Endothelial cell of umbilical vein (primary cell): ENCODE measurements around the gene RABEP2. TPM values are rescaled to one million over a fixed set of nuclear protein-coding genes. Genes with fewer than 3 reads are reported as not detected.

ENCODE experiments used
- BruUV-seq: library from RNA; stranded (reverse); fragments of 400-500 nt; replicated peaks from 2 replicates; lab custom pipeline; 2021; lab: Mats Ljungman, UMichigan
- CTCF ChIA-PET: fragments of 300-600, 350-600 bp; sonication (Branson Sonifier 250); formaldehyde crosslinking; loops from one replicate; lab custom pipeline; 2021; ENCODE audit warnings: antibody characterized with exemption, inconsistent platforms; lab: Charles Lee
- POLR2A ChIA-PET: fragments of 300-600, 350-600 bp; sonication (Branson Sonifier 250); formaldehyde crosslinking; loops from one replicate; lab custom pipeline; 2021; ENCODE audit warnings: antibody characterized with exemption, inconsistent platforms; lab: Charles Lee
- DNase-seq: peaks from one replicate; pipeline ENCODE4 v3.0.0-alpha.2; 2011; ENCODE audit warnings: low read depth, low spot score
- FAIRE-seq: peaks from 2 replicates; lab custom pipeline; 2011; peaks lifted over from hg19 to GRCh38; lab: Jason Lieb, UNC
- H2AFZ ChIP-seq: 2 replicates; pipeline ENCODE4 v1.6.0; 2012; ENCODE audit warnings: low read depth, low read length, control low read depth, inconsistent platforms
- H3K27ac ChIP-seq: 2 replicates; pipeline ENCODE4 v1.5.1; 2011; ENCODE audit warnings: low read depth, mild to moderate bottlenecking, control low read depth, low read length, moderate library complexity; ENCODE audit not compliant: insufficient read depth
- H3K27me3 ChIP-seq, 2 experiments: 2 replicates each; pipeline versions ENCODE4 v1.6.0 to v1.6.1; 2011; ENCODE audit warnings: low read length in 2 of 2, mixed read lengths in 1 of 2; ENCODE audit not compliant: control insufficient read depth in 2 of 2, insufficient read depth in 2 of 2
- H3K36me3 ChIP-seq, 2 experiments: 2 replicates in 1 of 2; 3 replicates in 1 of 2; pipeline ENCODE4 v1.5.1; 2011; ENCODE audit warnings: low read length in 2 of 2, mild to moderate bottlenecking in 1 of 2, moderate library complexity in 1 of 2; ENCODE audit not compliant: control insufficient read depth in 2 of 2, insufficient read depth in 2 of 2; ENCODE audit errors: extremely low read depth in 1 of 2
- H3K4me1 ChIP-seq: 3 replicates; pipeline ENCODE4 v1.5.1; 2011; ENCODE audit warnings: mild to moderate bottlenecking, low read length; ENCODE audit not compliant: control insufficient read depth, insufficient read depth; ENCODE audit errors: extremely low read depth
- H3K4me2 ChIP-seq: 2 replicates; pipeline ENCODE4 v1.6.1; 2011; ENCODE audit warnings: low read length, control low read depth, mixed read lengths; ENCODE audit not compliant: insufficient read depth
- H3K4me3 ChIP-seq, 3 experiments: fragments of 200-600 bp in 1 of 3; sonication (generic), shearing (Covaris generic) in 1 of 3; replicated peaks in 1 of 3; 2 replicates each; pipeline ENCODE4 v1.5.1; 2011 to 2016; ENCODE audit warnings: control low read depth in 3 of 3, low read length in 3 of 3, mild to moderate bottlenecking in 2 of 3, inconsistent platforms in 1 of 3, low read depth in 1 of 3, moderate library complexity in 1 of 3; ENCODE audit not compliant: insufficient read depth in 1 of 3
- H3K79me2 ChIP-seq: 2 replicates; pipeline ENCODE4 v1.6.0; 2012; ENCODE audit warnings: low read length, inconsistent platforms; ENCODE audit not compliant: control insufficient read depth, insufficient read depth
- H3K9ac ChIP-seq: replicated peaks from 2 replicates; pipeline ENCODE3; 2011; ENCODE audit warnings: low read length, control low read depth; ENCODE audit not compliant: insufficient read depth; ENCODE audit errors: extremely low read depth
- H3K9me1 ChIP-seq: replicated peaks from 3 replicates; pipeline ENCODE4 v1.6.0; 2011; ENCODE audit warnings: mild to moderate bottlenecking, low read length; ENCODE audit not compliant: control insufficient read depth, insufficient read depth; ENCODE audit errors: extremely low read depth
- H3K9me3 ChIP-seq: replicated peaks from 2 replicates; pipeline ENCODE4 v1.5.1; 2012; ENCODE audit warnings: low read length, inconsistent platforms; ENCODE audit not compliant: control insufficient read depth, insufficient read depth
- H4K20me1 ChIP-seq: replicated peaks from 2 replicates; pipeline ENCODE3; 2011; ENCODE audit warnings: mild to moderate bottlenecking, low read length; ENCODE audit not compliant: control insufficient read depth, insufficient read depth; ENCODE audit errors: extremely low read depth
- EZH2 ChIP-seq: IDR thresholded peaks from 2 replicates; pipeline ENCODE4 v1.6.1; 2012; ENCODE audit warnings: borderline replicate concordance, low read depth, mild to moderate bottlenecking, moderate library complexity, low read length, inconsistent platforms; ENCODE audit not compliant: severe bottlenecking
- FOS ChIP-seq: IDR thresholded peaks from 2 replicates; pipeline ENCODE4 v1.6.1; 2011; ENCODE audit warnings: mild to moderate bottlenecking, low read length, moderate library complexity, borderline replicate concordance; ENCODE audit not compliant: insufficient read depth
- GATA2 ChIP-seq: IDR thresholded peaks from 2 replicates; pipeline ENCODE4 v1.7.0; 2011; ENCODE audit warnings: low read depth, mild to moderate bottlenecking, moderate library complexity, mixed read lengths, low read length; ENCODE audit not compliant: insufficient read length, insufficient read depth
- JUN ChIP-seq: IDR thresholded peaks from 2 replicates; pipeline ENCODE4 v1.6.1; 2011; ENCODE audit warnings: borderline replicate concordance, low read depth; ENCODE audit not compliant: insufficient read length, insufficient read depth
- MYC ChIP-seq: IDR thresholded peaks from one replicate; pipeline ENCODE4 v1.6.1; 2011; ENCODE audit warnings: mild to moderate bottlenecking, low read depth, low read length
- POLR2A ChIP-seq: IDR thresholded peaks from 2 replicates; pipeline ENCODE4 v1.6.1; 2012; ENCODE audit warnings: low read depth, mild to moderate bottlenecking, control low read depth, low read length
- POLR2AphosphoS5 ChIP-seq: IDR thresholded peaks from 2 replicates; pipeline ENCODE4 v1.6.1; 2012; ENCODE audit warnings: low read depth, mild to moderate bottlenecking, control low read depth, low read length, moderate library complexity; ENCODE audit not compliant: insufficient read depth
- dilution Hi-C: fragments of 300-500 bp; cut with MboI; formaldehyde crosslinking; loops from one replicate; pipeline ENCODE4 v1.15.0; 2019; ENCODE audit warnings: low sequenced_read_pairs; ENCODE audit not compliant: extremely low pct_ligation_motif_present
- intact Hi-C: fragments of 100-400 bp; cut with micrococcal nuclease; formaldehyde crosslinking; loops from one replicate; pipeline ENCODE4 v1.10.0; 2022
- polyA plus RNA-seq, 4 experiments: library from polyadenylated mRNA; depleted of rRNA in 3 of 4; stranded (reverse) in 3 of 4; unstranded in 1 of 4; fragments of >200 nt; gene quantifications; 2 replicates each; pipeline versions ENCODE4 v1.2.1 to v1.2.3, GENCODE V29; 2011 to 2012; ENCODE audit warnings: missing spikeins in 1 of 4
- total RNA-seq: library from RNA; stranded (reverse); gene quantifications from 2 replicates; pipeline ENCODE4 v1.2.3, GENCODE V29; 2021
- TF ChIP-seq, protein P1 (sequence below): IDR thresholded peaks from 2 replicates; pipeline ENCODE4 v1.6.1; 2011; ENCODE audit not compliant: insufficient read depth, insufficient read length
- TF ChIP-seq, protein P2 (sequence below), 2 donors: IDR thresholded peaks; 1 replicate in 1 of 2; 2 replicates in 1 of 2; pipeline ENCODE4 v1.5.1; 2011; ENCODE audit warnings: low read length in 2 of 2, mild to moderate bottlenecking in 2 of 2, moderate library complexity in 2 of 2, control low read depth in 1 of 2, inconsistent platforms in 1 of 2, low read depth in 1 of 2; ENCODE audit not compliant: insufficient read depth in 1 of 2; ENCODE audit errors: extremely low read depth in 1 of 2

RABEP2 gene
- total and polyA plus RNA-seq, 2 donors (not counting 3 experiments of a cell fraction or from before 2014, with no cell fraction given): 25.9 to 37.4 TPM

DNA sequence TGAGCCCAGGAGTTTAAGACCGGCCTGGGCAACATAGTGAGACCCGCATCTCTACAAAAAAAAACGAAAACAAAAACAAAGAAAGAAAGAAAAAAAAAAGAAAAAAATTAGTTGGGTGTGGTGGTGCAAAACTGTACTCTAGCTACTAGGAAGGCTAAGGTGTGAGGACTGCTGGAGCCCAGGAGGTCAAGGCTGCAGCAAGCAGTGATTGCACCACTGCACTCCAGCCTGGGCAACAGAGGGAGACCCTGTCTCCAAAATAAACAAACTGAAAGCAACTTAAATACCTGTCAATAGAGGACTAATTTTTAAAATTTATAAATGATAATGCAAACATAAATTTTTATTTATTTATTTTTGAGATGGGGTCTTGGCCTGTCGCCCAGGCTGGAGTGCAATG lies 29.4 kb downstream of the RABEP2 start:
- Histone ChIP-seq H2AFZ (no peak overlapping the region), H3K4me3 (no peak overlapping the region), H3K36me3 (no peaks in the 10 kb centered on the region), H3K9me3 (no peaks in the 10 kb centered on the region), H4K20me1 (no peaks in the 10 kb centered on the region), H3K9ac (no peak overlapping the region), H3K9me1 (no peaks in the 10 kb centered on the region), H3K4me1 (no peaks in the 10 kb centered on the region), H3K27me3 (no peaks in the 10 kb centered on the region), H3K27ac (no peak overlapping the region), H3K79me2 (no peaks in the 10 kb centered on the region), H3K4me2 (no peak overlapping the region)
- no peak for FAIRE-seq
- DNase-seq: no peak
- ChIA-PET POLR2A (no interaction called here), CTCF (no interaction called here)
- TF ChIP-seq EZH2 (no peak), GATA2 (no peak), MYC (no peak), JUN (no peak), POLR2A (no peak), FOS (no peak), POLR2AphosphoS5 (no peak)
- TF ChIP-seq, protein P1, sequence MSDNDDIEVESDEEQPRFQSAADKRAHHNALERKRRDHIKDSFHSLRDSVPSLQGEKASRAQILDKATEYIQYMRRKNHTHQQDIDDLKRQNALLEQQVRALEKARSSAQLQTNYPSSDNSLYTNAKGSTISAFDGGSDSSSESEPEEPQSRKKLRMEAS: no peak
- TF ChIP-seq, protein P2, sequence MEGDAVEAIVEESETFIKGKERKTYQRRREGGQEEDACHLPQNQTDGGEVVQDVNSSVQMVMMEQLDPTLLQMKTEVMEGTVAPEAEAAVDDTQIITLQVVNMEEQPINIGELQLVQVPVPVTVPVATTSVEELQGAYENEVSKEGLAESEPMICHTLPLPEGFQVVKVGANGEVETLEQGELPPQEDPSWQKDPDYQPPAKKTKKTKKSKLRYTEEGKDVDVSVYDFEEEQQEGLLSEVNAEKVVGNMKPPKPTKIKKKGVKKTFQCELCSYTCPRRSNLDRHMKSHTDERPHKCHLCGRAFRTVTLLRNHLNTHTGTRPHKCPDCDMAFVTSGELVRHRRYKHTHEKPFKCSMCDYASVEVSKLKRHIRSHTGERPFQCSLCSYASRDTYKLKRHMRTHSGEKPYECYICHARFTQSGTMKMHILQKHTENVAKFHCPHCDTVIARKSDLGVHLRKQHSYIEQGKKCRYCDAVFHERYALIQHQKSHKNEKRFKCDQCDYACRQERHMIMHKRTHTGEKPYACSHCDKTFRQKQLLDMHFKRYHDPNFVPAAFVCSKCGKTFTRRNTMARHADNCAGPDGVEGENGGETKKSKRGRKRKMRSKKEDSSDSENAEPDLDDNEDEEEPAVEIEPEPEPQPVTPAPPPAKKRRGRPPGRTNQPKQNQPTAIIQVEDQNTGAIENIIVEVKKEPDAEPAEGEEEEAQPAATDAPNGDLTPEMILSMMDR (IDR thresholded peaks at IDR 0.05; ENCODE audit: extremely low read depth in 1 of 2, insufficient read depth in 1 of 2, low read depth in 1 of 2, low read length in 2 of 2): no peak
- intact Hi-C loops (no loop called here), dilution Hi-C loops (no loop called here)
- no TSS peak for BruUV-seq
